ENCODE data around the gene YIPF6.

DNA sequence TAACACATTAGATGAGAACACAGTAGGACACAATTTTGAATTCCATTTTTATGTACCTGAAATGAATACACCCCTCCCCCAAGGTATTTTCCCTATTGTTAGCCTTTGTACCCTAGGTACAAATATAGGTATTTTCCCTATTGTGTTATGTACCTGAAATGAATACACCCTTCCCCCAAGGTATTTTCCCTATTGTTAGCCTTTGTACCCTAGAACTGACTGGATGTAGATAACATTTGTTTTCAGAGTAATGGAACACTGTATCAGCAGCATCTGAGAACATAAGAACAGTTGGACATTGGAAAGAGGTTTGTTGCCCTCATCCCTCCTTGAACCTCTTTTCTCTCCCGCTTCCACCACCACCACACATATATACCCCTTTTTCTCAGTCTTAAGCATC, 37.6 kb downstream of the YIPF6 start:
- TF ChIP-seq, protein P1, sequence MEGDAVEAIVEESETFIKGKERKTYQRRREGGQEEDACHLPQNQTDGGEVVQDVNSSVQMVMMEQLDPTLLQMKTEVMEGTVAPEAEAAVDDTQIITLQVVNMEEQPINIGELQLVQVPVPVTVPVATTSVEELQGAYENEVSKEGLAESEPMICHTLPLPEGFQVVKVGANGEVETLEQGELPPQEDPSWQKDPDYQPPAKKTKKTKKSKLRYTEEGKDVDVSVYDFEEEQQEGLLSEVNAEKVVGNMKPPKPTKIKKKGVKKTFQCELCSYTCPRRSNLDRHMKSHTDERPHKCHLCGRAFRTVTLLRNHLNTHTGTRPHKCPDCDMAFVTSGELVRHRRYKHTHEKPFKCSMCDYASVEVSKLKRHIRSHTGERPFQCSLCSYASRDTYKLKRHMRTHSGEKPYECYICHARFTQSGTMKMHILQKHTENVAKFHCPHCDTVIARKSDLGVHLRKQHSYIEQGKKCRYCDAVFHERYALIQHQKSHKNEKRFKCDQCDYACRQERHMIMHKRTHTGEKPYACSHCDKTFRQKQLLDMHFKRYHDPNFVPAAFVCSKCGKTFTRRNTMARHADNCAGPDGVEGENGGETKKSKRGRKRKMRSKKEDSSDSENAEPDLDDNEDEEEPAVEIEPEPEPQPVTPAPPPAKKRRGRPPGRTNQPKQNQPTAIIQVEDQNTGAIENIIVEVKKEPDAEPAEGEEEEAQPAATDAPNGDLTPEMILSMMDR (IDR thresholded peaks at IDR 0.05) = no peak
- TF ChIP-seq POLR2A (IDR thresholded peaks at IDR 0.05) = no peak

All from testis (tissue), 2 donors.